ENCODE measurements around the gene SFMBT2.

GRCh38 chr10:7150349-7150748 lies 260.5 kb downstream of the SFMBT2 start:
- TF ChIP-seq CTCF (IDR thresholded peaks at IDR 0.05 in 8 of 11, conservative IDR thresholded peaks at IDR 0.05 in 3 of 11) (no peak), POLR2A (IDR thresholded peaks at IDR 0.05) (no peak), POLR2AphosphoS5 (IDR thresholded peaks at IDR 0.05) (no peak)

Measured in spleen (tissue), 7 donors.